GM18511 (cell line): ENCODE results near the gene NHLH1.

Experiments
- ATAC-seq: cut with Tn5 transposase; IDR thresholded peaks from one replicate; pipeline ENCODE4 v1.9.1; 2021; ENCODE audit warnings: mild to moderate bottlenecking, moderate library complexity; ENCODE audit not compliant: unreplicated experiment

The NHLH1 gene

DNA sequence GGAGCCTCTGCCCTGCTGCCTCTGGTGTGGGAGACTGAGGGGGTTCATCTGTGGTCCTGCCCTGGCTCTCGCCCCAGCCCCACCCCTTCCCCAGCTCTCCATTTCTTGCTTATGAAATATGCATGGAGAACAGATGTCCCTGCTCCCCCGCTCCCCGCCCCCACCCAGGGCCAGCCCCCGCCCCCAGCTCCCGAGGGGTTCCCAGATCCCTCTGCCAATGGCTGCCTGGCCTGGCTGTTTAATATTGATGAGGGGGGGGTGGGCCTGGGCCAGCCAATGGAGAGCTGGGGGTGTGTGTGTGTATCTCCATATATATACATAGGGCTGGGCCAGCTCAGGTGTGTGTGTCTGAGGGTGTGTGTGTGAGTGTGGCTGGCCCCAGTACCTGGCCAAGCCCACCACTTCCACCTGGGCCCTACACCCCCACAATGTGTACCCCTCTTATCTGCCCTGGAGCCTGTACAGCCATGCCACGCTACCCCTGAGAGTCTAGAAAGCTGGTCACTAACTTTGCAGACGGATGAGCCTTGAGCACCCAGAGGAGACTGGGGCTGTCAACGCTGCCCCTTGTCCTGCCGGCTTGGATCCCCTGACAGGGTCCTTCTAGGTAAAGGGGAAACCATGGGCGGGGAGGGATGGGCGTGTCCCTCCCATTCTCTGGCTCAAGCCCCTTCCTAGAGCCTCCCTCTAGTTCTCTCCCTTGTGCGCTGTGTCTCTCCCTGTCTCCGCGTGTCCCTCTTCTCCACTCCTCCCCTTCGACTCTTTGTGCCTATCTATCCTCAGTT lies at the start of gene NHLH1:
Gene NHLH1 (plus strand): TSS at position 341 of the 785 bp plus-strand sequence. CDS start 3,661 bp downstream, outside the sequence.
- no peak for ATAC-seq

DNA sequence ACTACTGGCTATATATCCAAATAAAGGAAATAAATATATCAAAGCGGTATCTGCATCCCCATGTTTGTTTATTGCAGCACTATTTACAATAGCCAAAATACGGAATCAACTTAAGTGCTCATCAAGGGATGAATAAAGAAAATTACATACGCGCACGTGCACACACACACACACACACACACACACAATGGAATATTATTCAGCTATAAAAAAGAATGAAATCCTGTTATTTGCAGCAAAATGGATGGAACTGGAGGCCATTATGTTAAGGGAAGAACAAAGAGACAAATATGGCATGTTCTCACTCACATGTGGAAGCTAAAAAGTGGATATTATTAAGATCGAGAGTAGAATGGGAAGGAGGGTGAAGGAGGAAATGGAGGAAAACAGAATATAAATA lies 44.0 kb upstream of the NHLH1 start:
- ATAC-seq: no peak

DNA sequence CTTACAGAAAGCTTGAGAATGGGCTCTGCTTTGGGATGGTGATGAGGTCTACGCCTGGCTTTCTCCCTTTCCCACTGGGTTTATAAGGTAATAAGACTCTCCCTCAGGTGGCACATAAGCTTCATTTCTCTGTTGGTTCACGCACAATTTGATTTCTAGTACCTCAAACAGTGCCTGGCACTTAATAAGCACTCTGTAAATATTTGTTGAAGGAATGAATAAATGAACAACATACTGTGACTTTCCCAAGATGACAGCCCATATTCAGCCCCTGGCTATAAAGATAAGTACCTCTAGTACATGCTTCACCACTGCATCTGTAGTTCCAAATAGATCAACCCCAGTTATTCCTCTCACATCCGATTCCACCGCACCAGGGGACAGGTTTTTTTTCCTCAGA lies 41.6 kb upstream of the NHLH1 start:
- no peak for ATAC-seq

DNA sequence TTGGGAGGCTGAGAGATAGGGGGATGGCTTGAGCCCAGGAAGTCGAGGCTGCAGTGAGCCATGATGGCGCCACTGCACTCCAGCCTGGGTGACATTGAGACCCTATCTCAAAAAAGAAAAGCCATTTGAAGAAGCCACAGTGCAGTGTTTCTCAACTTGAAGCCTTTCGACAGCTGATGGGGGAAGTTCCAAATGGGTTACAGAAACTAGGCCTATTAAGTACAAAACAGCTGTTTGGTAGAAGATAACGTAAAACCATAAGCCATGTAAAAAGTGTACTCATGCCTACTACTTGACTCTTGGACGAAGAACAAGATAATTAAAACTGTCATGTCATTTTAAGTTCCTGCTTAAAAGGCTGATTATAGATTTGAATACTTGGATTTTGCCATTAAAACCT lies 40.5 kb upstream of the NHLH1 start:
- no peak for ATAC-seq

DNA sequence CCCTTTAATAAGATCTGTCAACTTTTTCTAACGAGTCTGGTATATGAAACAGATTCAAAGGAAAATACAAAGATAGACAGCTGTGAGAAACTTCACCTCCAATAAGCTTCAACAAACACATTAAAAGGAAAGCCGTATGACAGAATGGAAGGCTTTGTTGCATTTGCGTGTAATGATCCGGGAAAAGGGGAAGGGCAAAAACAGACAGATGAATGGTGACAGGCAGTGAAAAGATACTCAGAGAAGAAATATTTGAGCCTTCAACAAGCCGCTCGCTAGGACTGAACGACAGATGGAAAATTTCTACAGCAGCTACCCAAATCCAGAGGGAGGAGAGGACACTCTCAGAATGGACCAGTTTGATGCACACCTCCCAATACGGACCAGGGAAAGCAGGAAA lies 38.7 kb upstream of the NHLH1 start:
- ATAC-seq: no peak

DNA sequence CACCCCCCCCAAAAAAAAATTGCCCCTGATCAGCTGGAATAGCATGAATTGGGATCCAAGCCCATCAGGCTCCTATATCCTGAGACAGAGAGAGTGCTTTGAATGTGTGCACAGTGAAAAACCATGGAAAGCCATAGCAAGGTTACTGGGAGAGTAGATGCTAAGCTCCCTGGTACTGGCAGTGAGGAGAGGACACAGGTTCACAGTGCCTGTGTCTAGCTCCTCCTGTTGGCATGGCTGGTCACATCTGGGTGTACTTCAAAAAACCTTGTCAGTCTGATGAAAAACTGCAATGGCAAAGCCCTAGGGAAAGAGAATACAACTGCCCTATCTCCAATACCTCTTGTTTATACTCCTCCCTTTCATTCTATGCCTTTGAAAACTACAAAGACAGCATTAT lies 36.8 kb upstream of the NHLH1 start:
- no peak for ATAC-seq

DNA sequence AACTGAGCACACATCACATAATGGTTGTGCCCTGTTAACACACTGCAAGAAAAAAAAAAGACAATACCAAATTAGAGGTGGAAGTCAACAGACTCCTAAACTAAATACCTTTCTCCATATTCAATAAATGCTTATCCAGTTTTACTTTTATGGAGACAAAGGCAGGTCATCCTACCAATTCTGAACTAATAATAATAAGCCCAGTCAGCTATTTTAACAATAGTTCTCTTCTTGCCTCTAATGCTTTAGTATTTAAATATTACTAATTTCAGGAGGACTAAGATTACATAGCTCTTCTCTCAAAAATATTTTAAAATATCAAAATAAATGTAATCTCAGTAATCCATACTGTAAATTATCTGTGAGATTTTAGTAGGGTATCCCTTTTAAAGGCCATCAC lies 34.4 kb upstream of the NHLH1 start:
- no peak for ATAC-seq

DNA sequence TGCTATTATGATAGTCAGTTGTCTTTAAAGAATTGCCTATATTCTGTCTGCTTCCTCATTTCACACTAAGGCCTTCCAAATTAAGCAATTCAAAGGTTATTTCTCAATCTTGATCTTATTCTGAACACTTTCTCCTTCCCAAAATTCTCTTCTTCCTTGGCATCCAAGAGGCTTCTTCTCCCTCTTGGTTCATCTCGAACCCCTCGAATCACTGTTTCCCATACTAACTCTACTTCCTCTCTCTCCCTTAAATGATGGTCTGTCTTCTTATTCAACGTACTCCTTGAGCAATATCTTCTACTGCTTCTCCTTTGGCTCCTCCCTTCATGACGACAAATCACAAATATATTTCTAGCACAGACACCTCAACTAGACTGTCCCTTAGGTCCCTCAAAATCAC lies 28.3 kb upstream of the NHLH1 start:
- no peak for ATAC-seq

DNA sequence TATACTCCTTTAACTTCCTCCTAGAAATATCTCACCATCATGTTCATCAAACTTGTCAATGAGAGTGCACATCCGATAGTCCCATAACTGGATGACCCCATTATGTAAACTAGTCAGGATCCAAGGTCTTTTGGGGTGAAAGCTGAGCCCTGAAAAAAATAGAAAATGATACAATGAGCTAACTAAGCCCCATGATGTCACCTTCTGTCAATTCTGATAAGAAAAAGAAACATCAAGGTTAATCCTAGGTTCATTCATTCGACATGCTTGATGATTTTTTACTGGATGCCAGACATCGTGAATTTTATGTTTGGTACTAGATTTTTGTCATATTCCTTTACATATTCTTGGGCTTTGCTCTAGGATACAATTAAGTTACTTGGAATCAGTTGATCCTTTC lies 26.7 kb upstream of the NHLH1 start:
- no peak for ATAC-seq

DNA sequence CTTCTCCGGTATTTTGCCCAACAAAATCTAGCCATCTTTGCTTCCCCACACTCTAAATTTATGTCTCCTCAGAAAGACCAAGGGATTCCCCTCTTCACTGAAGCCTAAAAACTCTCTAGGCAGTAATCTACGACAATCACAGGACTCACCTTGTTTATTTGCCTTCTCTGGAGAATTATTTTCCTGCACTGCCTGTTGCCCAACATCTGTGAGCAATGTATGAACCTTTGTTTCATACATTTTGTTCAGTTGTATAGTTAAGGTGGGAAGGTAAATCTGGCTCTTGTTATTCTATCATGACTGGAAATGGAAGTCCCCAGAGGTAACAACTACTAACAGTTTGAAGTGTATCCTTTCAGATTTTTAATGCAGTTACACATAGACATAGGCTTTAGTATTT lies 26.0 kb upstream of the NHLH1 start:
- ATAC-seq: no peak

DNA sequence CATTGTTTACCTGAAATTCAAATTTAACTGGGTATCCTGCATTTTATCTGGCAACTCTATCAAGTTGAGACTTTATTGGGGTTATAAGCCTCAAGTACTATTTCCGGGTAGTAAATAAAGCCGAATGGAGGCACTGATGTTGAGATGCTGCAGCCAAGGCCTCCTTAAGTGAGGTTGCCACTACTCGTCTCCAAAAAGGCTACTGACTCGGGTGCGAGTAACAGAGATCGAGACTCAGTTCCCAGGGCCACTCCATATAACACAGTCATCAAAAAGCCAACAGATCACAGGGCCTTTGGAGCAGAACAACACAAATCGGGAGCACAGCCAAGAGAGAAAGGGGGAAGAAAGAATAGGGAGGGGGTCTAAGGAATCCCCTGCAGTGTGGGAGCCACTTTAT lies 24.3 kb upstream of the NHLH1 start:
- ATAC-seq: no peak

DNA sequence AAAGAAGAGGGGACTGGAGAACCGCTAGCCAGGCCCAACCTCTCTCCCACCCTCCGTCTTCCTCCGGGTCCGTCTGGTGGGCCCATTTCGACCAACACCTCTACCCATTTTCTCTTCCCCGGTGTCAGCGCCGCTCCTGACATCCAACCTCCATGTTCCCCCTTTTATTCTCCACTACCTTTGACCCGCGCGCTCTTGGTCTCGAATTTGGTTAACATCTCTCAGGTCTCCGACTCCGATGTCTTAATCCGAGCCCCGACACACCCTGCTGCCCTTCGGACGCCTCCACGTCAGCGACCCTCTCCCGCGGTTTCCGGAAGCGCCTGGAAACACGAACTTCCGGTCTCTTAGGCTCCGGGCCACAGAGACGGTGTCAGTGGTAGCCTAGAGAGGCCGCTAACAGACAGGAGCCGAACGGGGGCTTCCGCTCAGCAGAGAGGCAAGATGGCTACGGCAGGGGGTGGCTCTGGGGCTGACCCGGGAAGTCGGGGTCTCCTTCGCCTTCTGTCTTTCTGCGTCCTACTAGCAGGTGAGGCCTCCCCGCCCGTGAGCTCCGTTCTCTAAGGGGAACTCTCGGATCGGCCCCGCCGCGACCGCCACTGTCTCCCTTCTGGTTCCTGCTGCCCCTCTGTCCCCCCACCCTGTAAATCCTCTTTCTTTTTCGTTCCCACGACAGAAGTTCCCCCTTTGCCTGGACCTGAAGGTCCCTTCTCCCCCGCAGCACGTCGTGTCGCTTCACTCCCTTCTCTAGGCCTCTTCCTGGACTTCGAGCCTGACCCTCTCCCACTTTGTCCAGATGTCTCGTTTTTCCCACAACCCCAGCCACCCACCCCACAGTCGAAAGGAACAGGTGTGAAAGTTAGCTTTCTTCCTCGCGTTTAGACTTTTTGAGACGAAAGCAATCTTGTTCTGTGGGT lies 23.7 kb upstream of the NHLH1 start, which contains the start of the genes COPA and NCSTN:
Gene COPA (minus strand): TSS at position 298 of the 917 bp plus-strand sequence. CDS start 80 bp downstream, at position 218.
Gene NCSTN (plus strand): TSS at position 431 of the 917 bp plus-strand sequence. CDS start 14 bp downstream, at position 445.
- peak; percentile 89 for ATAC-seq

DNA sequence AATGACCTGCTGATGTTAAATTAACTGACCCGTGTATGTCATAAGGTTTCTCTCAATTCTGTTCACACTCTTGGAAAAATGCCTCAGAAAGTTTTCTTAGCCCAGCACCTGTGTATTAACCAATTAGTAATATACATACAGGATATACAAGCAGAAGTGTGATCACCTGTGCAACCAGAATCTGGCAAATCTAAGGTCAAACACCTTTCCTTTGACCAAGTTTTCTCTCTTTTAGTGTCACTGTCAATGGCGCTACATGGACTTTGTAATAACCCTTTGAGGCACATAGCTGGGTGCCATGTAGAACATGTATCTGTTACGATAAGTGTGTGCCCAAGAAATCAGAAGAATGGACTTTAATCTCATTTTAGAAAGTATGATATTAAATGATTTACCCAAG lies 22.6 kb upstream of the NHLH1 start:
- ATAC-seq: no peak

DNA sequence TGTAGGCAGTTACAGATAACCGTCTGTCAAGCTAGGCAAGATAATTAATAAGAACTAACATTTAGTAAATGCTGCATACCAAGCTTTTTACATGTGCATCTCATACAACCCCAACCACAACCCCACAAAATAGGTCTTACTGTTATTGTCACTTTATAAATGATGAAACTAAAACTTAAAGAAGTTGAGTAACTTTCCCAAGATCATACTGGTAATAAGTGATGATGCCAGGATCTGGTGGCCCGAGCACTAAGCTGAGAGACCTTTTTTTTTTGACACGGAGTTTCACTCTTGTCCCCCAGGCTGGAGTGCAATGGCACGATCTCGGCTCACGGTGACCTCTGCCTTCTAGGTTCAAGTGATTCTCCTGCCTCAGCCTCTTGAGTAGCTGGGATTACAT lies 21.9 kb upstream of the NHLH1 start:
- no peak for ATAC-seq

DNA sequence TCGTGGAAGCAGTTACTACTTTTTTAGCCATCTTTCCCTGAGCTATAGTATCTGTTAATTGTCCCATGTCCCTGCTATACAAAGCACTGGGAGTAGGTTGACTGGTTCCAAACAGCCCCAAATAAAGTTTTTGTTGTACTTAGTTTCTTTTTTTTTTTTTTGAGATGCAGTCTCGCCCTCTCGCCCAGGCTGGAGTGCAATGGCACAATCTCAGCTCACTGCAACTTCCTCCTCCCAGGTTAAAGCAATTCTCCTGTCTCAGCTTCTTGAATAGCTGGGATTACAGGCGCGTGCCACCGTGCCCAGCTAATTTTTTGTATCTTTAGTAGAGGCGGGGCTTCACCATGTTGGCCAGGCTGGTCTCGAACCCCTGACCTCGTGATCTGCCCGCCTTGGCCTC lies 20.4 kb upstream of the NHLH1 start:
- ATAC-seq: no peak

DNA sequence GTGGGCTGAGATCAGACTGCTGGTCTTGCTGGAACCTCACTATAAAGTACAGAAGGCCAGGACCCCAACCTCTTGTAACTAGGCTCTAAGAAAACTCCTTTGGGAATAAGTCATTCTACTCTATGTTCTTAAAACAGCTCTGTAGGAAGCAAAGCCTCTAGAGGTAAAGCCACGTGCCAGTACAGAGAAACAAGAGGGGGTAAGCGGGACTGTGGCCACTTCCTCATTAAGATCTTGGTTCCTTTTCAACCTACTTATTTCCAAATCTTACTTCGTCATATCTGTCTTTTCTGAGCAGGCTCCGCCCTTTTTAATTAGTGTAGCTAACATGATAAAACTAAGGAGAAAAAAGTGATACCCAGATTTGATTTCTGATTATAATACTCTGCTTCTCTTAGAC lies 19.9 kb upstream of the NHLH1 start:
- ATAC-seq: peak; percentile 58

DNA sequence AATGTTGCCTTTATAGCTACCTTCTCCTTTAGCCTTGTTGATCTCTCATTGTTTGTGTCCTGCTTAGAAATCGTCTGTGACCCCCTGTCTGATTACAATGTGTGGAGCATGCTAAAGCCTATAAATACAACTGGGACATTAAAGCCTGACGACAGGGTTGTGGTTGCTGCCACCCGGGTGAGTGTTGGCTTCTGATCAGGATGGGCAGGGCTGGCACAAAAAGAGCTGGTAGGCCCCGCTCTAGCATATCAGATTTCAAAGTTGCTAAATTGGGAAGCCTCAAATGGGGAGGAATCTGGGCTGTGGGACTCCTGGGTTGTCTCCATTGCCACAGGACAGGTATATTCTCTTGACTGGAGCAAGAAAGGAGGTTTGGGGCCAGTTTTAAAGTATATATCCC lies 15.2 kb upstream of the NHLH1 start:
- ATAC-seq: no peak

DNA sequence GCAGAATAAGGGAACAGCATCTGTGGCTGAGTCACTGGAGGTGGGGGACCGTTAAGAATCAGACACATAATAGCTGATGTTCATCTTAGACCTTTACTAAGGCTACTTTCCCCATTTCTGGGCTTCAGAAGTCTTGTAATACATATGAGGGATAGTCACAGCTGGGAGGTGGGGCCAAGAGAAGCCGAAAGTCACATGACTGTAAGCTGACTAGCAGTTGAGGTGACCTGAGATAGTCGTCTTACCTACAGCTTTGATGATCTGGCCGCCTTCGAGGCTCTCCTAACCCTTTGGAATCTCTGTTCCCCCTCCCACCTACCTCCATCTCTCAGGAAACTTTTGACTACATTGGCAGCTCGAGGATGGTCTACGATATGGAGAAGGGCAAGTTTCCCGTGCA lies 14.3 kb upstream of the NHLH1 start:
- no peak for ATAC-seq

DNA sequence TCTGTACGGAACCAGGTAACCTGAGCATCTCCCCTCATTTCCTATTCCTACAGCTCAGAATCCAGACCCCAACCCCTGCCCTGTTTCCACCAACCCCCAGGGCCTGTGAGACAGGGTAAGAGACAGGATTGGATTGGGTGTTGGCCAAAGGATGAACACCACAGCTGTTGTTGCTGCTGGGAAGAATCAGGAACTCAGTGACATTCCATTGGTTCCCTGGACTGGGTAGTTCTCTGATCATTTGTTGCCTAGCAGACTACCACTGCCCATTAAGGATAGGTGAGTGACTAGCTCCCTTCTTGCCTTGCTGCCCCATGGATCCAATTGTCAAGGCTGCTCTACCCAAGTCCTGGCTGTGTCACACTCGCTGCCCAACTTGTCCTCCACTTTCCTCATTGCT lies 13.6 kb upstream of the NHLH1 start:
- ATAC-seq: no peak

DNA sequence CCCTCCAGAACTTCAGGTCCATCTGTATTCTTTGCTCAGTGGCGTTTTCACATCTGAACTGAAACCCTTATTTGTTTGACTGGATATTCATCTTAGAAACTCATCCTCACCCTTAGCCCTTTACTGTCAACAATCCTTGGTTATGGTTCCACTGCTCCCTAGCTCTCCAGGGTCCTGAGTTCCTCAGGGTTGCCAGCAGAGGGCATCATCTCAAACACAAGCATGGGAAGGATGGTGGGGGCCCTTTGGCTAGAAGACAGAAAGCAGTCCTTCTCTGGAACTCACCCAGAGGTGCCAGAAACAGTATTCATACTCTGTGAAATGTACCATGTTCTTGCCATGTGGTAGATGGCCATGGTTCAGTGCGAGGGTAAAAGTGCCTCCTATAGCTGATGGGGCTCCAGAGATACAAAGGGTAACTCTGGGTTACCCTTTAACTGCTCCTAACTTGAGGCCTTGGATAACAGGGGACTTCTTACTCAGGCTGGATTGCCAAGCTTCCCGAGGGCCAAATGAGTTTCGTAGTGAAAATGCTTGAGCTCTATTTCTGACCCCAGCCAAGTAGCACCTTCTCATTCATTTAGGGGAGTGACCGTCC lies 12.4 kb upstream of the NHLH1 start:
- no peak for ATAC-seq

DNA sequence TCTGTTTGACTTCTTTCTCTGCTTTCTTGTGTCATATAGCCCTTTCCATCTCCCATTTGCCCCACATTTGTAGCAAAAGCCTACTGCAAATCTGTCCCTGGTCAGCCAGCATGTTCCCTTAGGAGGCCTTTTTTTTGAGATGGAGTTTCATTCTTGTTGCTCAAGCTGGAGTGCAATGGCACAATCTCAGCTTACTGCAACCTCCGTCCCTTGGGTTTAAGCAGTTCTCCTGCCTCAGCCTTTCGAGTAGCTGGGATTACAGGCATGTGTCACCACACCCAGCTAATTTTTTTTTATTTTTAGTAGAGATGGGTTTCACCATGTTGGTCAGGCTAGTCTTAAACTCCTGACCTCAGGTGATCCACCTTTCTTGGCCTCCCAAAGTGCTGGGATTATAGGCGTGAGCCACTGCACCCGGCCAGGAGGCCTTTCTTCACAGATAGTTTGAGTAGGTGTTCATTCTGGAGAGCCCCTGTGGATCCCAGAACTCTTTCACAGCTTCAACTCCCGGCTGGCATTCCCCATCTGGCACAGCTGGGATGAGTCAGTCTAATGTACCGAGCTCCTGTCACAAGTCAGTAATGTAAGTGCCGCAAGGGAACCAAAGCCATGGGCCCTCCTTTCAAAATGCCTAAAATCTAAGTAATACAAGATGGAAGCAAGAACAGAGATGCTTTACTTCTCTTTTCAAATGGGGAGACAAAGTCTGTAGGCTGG lies 9.4 kb upstream of the NHLH1 start:
- no peak for ATAC-seq
